Measurements from ENCODE around the gene PBX1.

GRCh38 chr1:164780863-164781262 is 221.9 kb downstream of the PBX1 start:
- no peak for TF ChIP-seq POLR2A (IDR thresholded peaks at IDR 0.05)
- TF ChIP-seq CTCF (IDR thresholded peaks at IDR 0.05): no peak
